Heart right ventricle (tissue), 16 donors: ENCODE measurements around the gene RASL10A. TPM values are rescaled to one million over a fixed set of nuclear protein-coding genes. Genes with fewer than 3 reads are reported as not detected.

Experiments used
- ATAC-seq, 8 donors: fragments of 200-7000 bp; cut with Tn5 transposase; one replicate each; pipeline ENCODE4 v1.9.1; 2020; ENCODE audit warnings: mild to moderate bottlenecking in 8 of 8, moderate library complexity in 8 of 8, moderate number of reproducible peaks in 1 of 8
- DNase-seq, 2 donors: peaks; one replicate each; pipeline ENCODE4 v3.0.0-alpha.2; 2020
- H3K27ac ChIP-seq, 10 donors: fragments of 200-600 bp; sonication (generic) in 2 of 10; one replicate each; pipeline versions ENCODE4 v1.5.0 to v1.8.0; 2020 to 2022; ENCODE audit warnings: mild to moderate bottlenecking in 3 of 10
- H3K27me3 ChIP-seq, 7 donors: fragments of 200-600 bp; one replicate each; pipeline ENCODE4 v1.8.0; 2021 to 2022; ENCODE audit warnings: mild to moderate bottlenecking in 2 of 7
- H3K36me3 ChIP-seq, 9 donors: fragments of 200-600 bp; sonication (generic) in 1 of 9; one replicate each; pipeline versions ENCODE4 v1.5.0 to v1.8.0; 2020 to 2022; ENCODE audit warnings: mild to moderate bottlenecking in 2 of 9
- H3K4me1 ChIP-seq, 9 donors: fragments of 200-600 bp; sonication (generic) in 1 of 9; one replicate each; pipeline versions ENCODE4 v1.5.0 to v1.8.0; 2020 to 2022; ENCODE audit warnings: mild to moderate bottlenecking in 4 of 9
- H3K4me3 ChIP-seq, 10 donors: fragments of 200-600 bp; sonication (generic) in 2 of 10; one replicate each; pipeline versions ENCODE4 v1.5.0 to v1.8.0; 2020 to 2022; ENCODE audit warnings: mild to moderate bottlenecking in 7 of 10, moderate library complexity in 2 of 10
- H3K9me3 ChIP-seq, 11 donors: fragments of 200-600 bp in 10 of 11; sonication (generic) in 2 of 11; one replicate each; pipeline versions ENCODE4 v1.5.0 to v1.8.0; 2013 to 2022; ENCODE audit warnings: mild to moderate bottlenecking in 2 of 11, control low read depth in 1 of 11, moderate library complexity in 1 of 11
- CTCF ChIP-seq, 9 donors: fragments of 200-600 bp; sonication (generic) in 2 of 9; IDR thresholded peaks; one replicate each; pipeline versions ENCODE4 v1.5.0 to v1.8.0; 2021 to 2022; ENCODE audit warnings: antibody characterized with exemption in 9 of 9, mild to moderate bottlenecking in 5 of 9, moderate library complexity in 1 of 9
- WGBS, 2 donors: extraction: QIAGEN DNeasy Blood & Tissue Kit; methylation state at CpG; one replicate each; pipeline ENCODE4 v1.1.7; 2013; ENCODE audit warnings: inconsistent platforms in 1 of 2; 5-methylcytosine and 5-hydroxymethylcytosine counted together
- intact Hi-C, 10 donors: fragments of 100-400 bp; cut with DNase I; formaldehyde crosslinking; loops; one replicate each; pipeline versions ENCODE4 v1.11.1 to v1.14.2; 2022
- polyA plus RNA-seq, 2 donors: library from polyadenylated mRNA; stranded (reverse); fragments of 200-250 nt; gene quantifications; one replicate each; pipeline ENCODE4 v1.2.3, GENCODE V29; 2013
- total RNA-seq, 10 donors: library from RNA; stranded (reverse); fragmentation: NEBNext Ultra II Directional in 3 of 10; extraction: Animal tissue kit (Norgen Biotek cat#: 25700) in 3 of 10; gene quantifications; one replicate each; pipeline versions ENCODE4 v1.2.1 to v1.2.4, GENCODE V29; 2021 to 2023
- donor health status: Arrhythmogenic right ventricular cardiomyopathy.
- donor health status: ischemic (EF 13 %, LVEDD 7.1; RV severe dilation, severe dysfunction).
- donor health status: healthy with polysubstance abuse.
- donor health status: DM: no; HTN: yes; CAD: no.
- donor health status: DM: no; HTN: no; CAD: no.
- donor health status: ischemic (EF 25% LVEDD 6.9; RV normal size, moderate dysfunction).
- donor health status: ischemic (EF 25% LVEDD 5.7; RV mildly dilated, moderate dysfunction).
- donor health status: healthy.
- donor health status: DM: yes; HTN: yes; CAD: no.
- donor health status: Ischemic cardiomyopathy.
- donor health status: ischemic (EF 35%, LVEDD 5.7; RV mildly dilated, moderate dysfunction).
- donor health status: nonischemic (EF 11% LVEDD 7.7; RV severe dilation, severe dysfunction).
- donor health status: DM: yes; HTN: yes; CAD: no.
- donor health status: PGD.
- donor health status: ischemic (EF 29% LVEDD 5.4; RV normal size, mild dysfunction).
- donor health status: nonischemic (EF 23%, LVEDD 6.1; RV moderate dilation, normal function).

The RASL10A gene
- total and polyA plus RNA-seq, 12 donors, result 0.87 to 4.3 (median 1.7) TPM

GRCh38 chr22:29326481-29326880 lies 11.0 kb upstream of the RASL10A start:
- Histone ChIP-seq H3K4me3 (no peak overlapping the region), H3K27ac (no peak overlapping the region), H3K9me3 (no peaks in the 10 kb centered on the region), H3K36me3 (peaks cover 0 to 56% (median 27%) of the 10 kb centered on the region in 9 donors), H3K4me1 (peaks cover 0 to 14% (median 10%) of the 10 kb centered on the region in 9 donors), H3K27me3 (no peaks in the 10 kb centered on the region)
- ATAC-seq, result no peak
- no peak for TF ChIP-seq CTCF (IDR thresholded peaks at IDR 0.05)
- no peak for DNase-seq
- intact Hi-C loops, result no loop called here
- WGBS, 2 donors, result 93 to 96% methylated on average over 10 of the region's 10 CpGs

DNA sequence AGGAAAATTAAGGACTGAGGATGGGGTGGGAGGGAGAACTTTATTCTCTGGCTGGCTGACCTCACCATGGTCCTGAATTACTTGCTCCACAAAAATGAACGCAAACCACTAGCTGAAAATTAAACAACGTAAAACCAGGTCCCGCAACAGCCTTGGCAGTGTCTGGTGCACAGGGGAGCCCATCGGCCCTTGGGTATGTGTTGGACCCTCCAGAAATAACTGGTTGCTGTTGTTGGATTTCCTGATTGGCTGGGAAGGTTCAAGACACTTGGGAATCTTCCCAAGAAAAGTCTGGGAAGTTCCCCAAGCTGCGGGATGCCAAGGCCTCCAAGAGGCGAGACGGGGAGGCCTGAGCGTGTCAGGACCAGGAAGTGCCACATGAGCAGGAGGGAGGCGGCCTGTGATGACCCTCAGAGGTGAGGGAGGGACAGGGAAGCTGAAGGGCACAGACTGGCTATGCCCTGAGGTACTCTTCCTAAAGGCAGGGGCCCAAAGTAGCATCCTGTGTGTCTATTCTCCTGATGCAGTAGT lies 10.4 kb upstream of the RASL10A start:
- Histone ChIP-seq H3K4me3 (no peak overlapping the region), H3K27ac (no peak overlapping the region), H3K27me3 (no peaks in the 10 kb centered on the region), H3K36me3 (peaks cover 0 to 49% (median 27%) of the 10 kb centered on the region in 9 donors), H3K9me3 (no peaks in the 10 kb centered on the region), H3K4me1 (peaks cover 0 to 10% (median 5%) of the 10 kb centered on the region in 9 donors)
- ATAC-seq (peak in 1 of 8 donors; percentile 8), DNase-seq (no peak)
- intact Hi-C loops, result no loop called here
- no peak for TF ChIP-seq CTCF (IDR thresholded peaks at IDR 0.05)
- WGBS, 2 donors, result 55 to 58% methylated on average over 9 of the region's 9 CpGs

- no peak for TF ChIP-seq CTCF (IDR thresholded peaks at IDR 0.05)
These were observed 9.9 kb upstream of the RASL10A start for GRCh38 chr22:29325356-29325755.

GRCh38 chr22:29323641-29324040 lies 8.1 kb upstream of the RASL10A start:
- Histone ChIP-seq H3K27ac (no peak overlapping the region), H3K9me3 (no peaks in the 10 kb centered on the region), H3K27me3 (no peaks in the 10 kb centered on the region), H3K4me1 (no peaks in the 10 kb centered on the region), H3K4me3 (no peak overlapping the region), H3K36me3 (peaks cover 0 to 27% (median 14%) of the 10 kb centered on the region in 9 donors)
- intact Hi-C loops, result no loop called here
- no peak for ATAC-seq
- no peak for DNase-seq
- no peak for TF ChIP-seq CTCF (IDR thresholded peaks at IDR 0.05)

More at GRCh38 chr22:29325356-29325755, 9.9 kb upstream of the RASL10A start:
- Histone ChIP-seq H3K27me3 (no peaks in the 10 kb centered on the region), H3K36me3 (peaks cover 0 to 44% (median 26%) of the 10 kb centered on the region in 9 donors), H3K4me3 (no peak overlapping the region), H3K9me3 (no peaks in the 10 kb centered on the region), H3K27ac (no peak overlapping the region), H3K4me1 (peaks cover 0 to 5% (median 0%) of the 10 kb centered on the region in 9 donors)
- 83 to 84% methylated on average over 8 of the region's 8 CpGs for WGBS, 2 donors
- ATAC-seq (no peak), DNase-seq (no peak)
- intact Hi-C loops, result no loop called here
